ENCODE measurements around the gene ACACA.

ACACA gene

GRCh38 chr17:37259030-37259735 is 147.5 kb downstream of the ACACA start:
- Histone ChIP-seq H3K27me3 (replicated peaks in 2 of 5; ENCODE audit: control insufficient read depth in 4 of 5, insufficient read depth in 5 of 5, low read length in 4 of 5) (no peaks in the 10 kb centered on the region), H3K9me3 (ENCODE audit: control extremely low read depth in 1 of 5, control insufficient read depth in 4 of 5, insufficient read depth in 2 of 5, low read depth in 1 of 5, low read length in 4 of 5) (no peaks in the 10 kb centered on the region), H3K27ac (ENCODE audit: insufficient read depth in 1 of 2, low read depth in 1 of 2, low read length in 2 of 2, poor library complexity in 1 of 2, severe bottlenecking in 2 of 2) (no peak overlapping the region), H3K36me3 (ENCODE audit: control insufficient read depth in 4 of 4, insufficient read depth in 4 of 4, low read length in 3 of 4) (peaks cover 2 to 57% (median 10%) of the 10 kb centered on the region in 4 experiments), H3K4me3 (ENCODE audit: control insufficient read depth in 1 of 7, extremely low read depth in 1 of 7, insufficient read depth in 4 of 7, low read depth in 2 of 7, low read length in 6 of 7) (no peak overlapping the region), H3K4me1 (ENCODE audit: control extremely low read depth in 1 of 4, control insufficient read depth in 4 of 4, insufficient read depth in 4 of 4, low read length in 3 of 4) (peaks cover 0 to 15% (median 7%) of the 10 kb centered on the region in 4 experiments)
- ChIA-PET POLR2A (interaction anchor here (0.6 to 0.7 kb wide), 2 partner anchors 19 to 54 kb away, joined by 4 to 6 read pairs; no protein-coding TSS in a partner anchor), CTCF (interaction anchor here (1.4 kb wide), 1 partner anchor 114 kb away, joined by 4 read pairs; no protein-coding TSS in a partner anchor)
- no peak for DNase-seq
- no CpG with 5 or more reads among the region's 3 CpGs for WGBS (ENCODE audit: insufficient coverage)

GRCh38 chr17:37256627-37257026 is 150.0 kb downstream of the ACACA start:
- H3K9me3 ChIP-seq (ENCODE audit: control extremely low read depth in 1 of 5, control insufficient read depth in 4 of 5, insufficient read depth in 2 of 5, low read depth in 1 of 5, low read length in 4 of 5): no peaks in the 10 kb centered on the region
- H3K27me3 ChIP-seq (replicated peaks in 2 of 5; ENCODE audit: control insufficient read depth in 4 of 5, insufficient read depth in 5 of 5, low read length in 4 of 5): no peaks in the 10 kb centered on the region
- no peak for DNase-seq
- peaks cover 0 to 9% (median 7%) of the 10 kb centered on the region in 4 experiments for H3K4me1 ChIP-seq (ENCODE audit: control extremely low read depth in 1 of 4, control insufficient read depth in 4 of 4, insufficient read depth in 4 of 4, low read length in 3 of 4)
- H3K27ac ChIP-seq (ENCODE audit: insufficient read depth in 1 of 2, low read depth in 1 of 2, low read length in 2 of 2, poor library complexity in 1 of 2, severe bottlenecking in 2 of 2): no peak overlapping the region
- H3K4me3 ChIP-seq (ENCODE audit: control insufficient read depth in 1 of 7, extremely low read depth in 1 of 7, insufficient read depth in 4 of 7, low read depth in 2 of 7, low read length in 6 of 7): no peak overlapping the region
- ChIA-PET POLR2A (no interaction called here), CTCF (no interaction called here)
- no CpG with 5 or more reads among the region's 1 CpG for WGBS (ENCODE audit: insufficient coverage)
- H3K36me3 ChIP-seq (ENCODE audit: control insufficient read depth in 4 of 4, insufficient read depth in 4 of 4, low read length in 3 of 4): peaks cover 2 to 50% (median 12%) of the 10 kb centered on the region in 4 experiments

GRCh38 chr17:37255432-37255831 is 151.2 kb downstream of the ACACA start:
- Histone ChIP-seq H3K4me3 (ENCODE audit: control insufficient read depth in 1 of 7, extremely low read depth in 1 of 7, insufficient read depth in 4 of 7, low read depth in 2 of 7, low read length in 6 of 7) (no peak overlapping the region), H3K4me1 (ENCODE audit: control extremely low read depth in 1 of 4, control insufficient read depth in 4 of 4, insufficient read depth in 4 of 4, low read length in 3 of 4) (no peaks in the 10 kb centered on the region), H3K27me3 (replicated peaks in 2 of 5; ENCODE audit: control insufficient read depth in 4 of 5, insufficient read depth in 5 of 5, low read length in 4 of 5) (no peaks in the 10 kb centered on the region), H3K27ac (ENCODE audit: insufficient read depth in 1 of 2, low read depth in 1 of 2, low read length in 2 of 2, poor library complexity in 1 of 2, severe bottlenecking in 2 of 2) (no peak overlapping the region), H3K36me3 (ENCODE audit: control insufficient read depth in 4 of 4, insufficient read depth in 4 of 4, low read length in 3 of 4) (peaks cover 4 to 48% (median 16%) of the 10 kb centered on the region in 4 experiments), H3K9me3 (ENCODE audit: control extremely low read depth in 1 of 5, control insufficient read depth in 4 of 5, insufficient read depth in 2 of 5, low read depth in 1 of 5, low read length in 4 of 5) (no peaks in the 10 kb centered on the region)
- ChIA-PET POLR2A (no interaction called here), CTCF (interaction anchor here (1.3 to 1.5 kb wide), 2 partner anchors 9 to 29 kb away, joined by 3 to 6 read pairs; no protein-coding TSS in a partner anchor)
- no peak for DNase-seq
- WGBS (ENCODE audit: insufficient coverage): 100% methylated on average over 3 of the region's 5 CpGs

GRCh38 chr17:37247825-37248224 is 158.8 kb downstream of the ACACA start:
- no peak for DNase-seq
- POLR2A ChIA-PET: no interaction called here
- Histone ChIP-seq H3K27me3 (replicated peaks in 2 of 5; ENCODE audit: control insufficient read depth in 4 of 5, insufficient read depth in 5 of 5, low read length in 4 of 5) (no peaks in the 10 kb centered on the region), H3K27ac (ENCODE audit: insufficient read depth in 1 of 2, low read depth in 1 of 2, low read length in 2 of 2, poor library complexity in 1 of 2, severe bottlenecking in 2 of 2) (no peak overlapping the region), H3K4me1 (ENCODE audit: control extremely low read depth in 1 of 4, control insufficient read depth in 4 of 4, insufficient read depth in 4 of 4, low read length in 3 of 4) (no peaks in the 10 kb centered on the region), H3K36me3 (ENCODE audit: control insufficient read depth in 4 of 4, insufficient read depth in 4 of 4, low read length in 3 of 4) (peaks cover 27 to 87% (median 54%) of the 10 kb centered on the region in 4 experiments), H3K4me3 (ENCODE audit: control insufficient read depth in 1 of 7, extremely low read depth in 1 of 7, insufficient read depth in 4 of 7, low read depth in 2 of 7, low read length in 6 of 7) (no peak overlapping the region), H3K9me3 (ENCODE audit: control extremely low read depth in 1 of 5, control insufficient read depth in 4 of 5, insufficient read depth in 2 of 5, low read depth in 1 of 5, low read length in 4 of 5) (no peaks in the 10 kb centered on the region)
- CTCF ChIA-PET: interaction anchor here (1.4 kb wide), 1 partner anchor 622 kb away, joined by 3 read pairs; no protein-coding TSS in a partner anchor
- 88% methylated on average over 1 of the region's 4 CpGs for WGBS (ENCODE audit: insufficient coverage)

GRCh38 chr17:37246085-37246484 is 160.6 kb downstream of the ACACA start:
- CTCF ChIA-PET: no interaction called here
- no peaks in the 10 kb centered on the region for H3K27me3 ChIP-seq (replicated peaks in 2 of 5; ENCODE audit: control insufficient read depth in 4 of 5, insufficient read depth in 5 of 5, low read length in 4 of 5)
- no peak for DNase-seq
- no peak overlapping the region for H3K4me3 ChIP-seq (ENCODE audit: control insufficient read depth in 1 of 7, extremely low read depth in 1 of 7, insufficient read depth in 4 of 7, low read depth in 2 of 7, low read length in 6 of 7)
- H3K9me3 ChIP-seq (ENCODE audit: control extremely low read depth in 1 of 5, control insufficient read depth in 4 of 5, insufficient read depth in 2 of 5, low read depth in 1 of 5, low read length in 4 of 5): no peaks in the 10 kb centered on the region
- 100% methylated on average over 1 of the region's 2 CpGs for WGBS (ENCODE audit: insufficient coverage)
- no peaks in the 10 kb centered on the region for H3K4me1 ChIP-seq (ENCODE audit: control extremely low read depth in 1 of 4, control insufficient read depth in 4 of 4, insufficient read depth in 4 of 4, low read length in 3 of 4)
- POLR2A ChIA-PET: no interaction called here
- H3K27ac ChIP-seq (ENCODE audit: insufficient read depth in 1 of 2, low read depth in 1 of 2, low read length in 2 of 2, poor library complexity in 1 of 2, severe bottlenecking in 2 of 2): no peak overlapping the region
- H3K36me3 ChIP-seq (ENCODE audit: control insufficient read depth in 4 of 4, insufficient read depth in 4 of 4, low read length in 3 of 4): peaks cover 24 to 86% (median 57%) of the 10 kb centered on the region in 4 experiments

- CTCF ChIA-PET: interaction anchor here (0.6 to 2.6 kb wide), 19 partner anchors 7 to 639 kb away, joined by 3 to 13 read pairs (median 3); partner anchors contain the start of genes C17orf78 and MRM1
- WGBS (ENCODE audit: insufficient coverage): 98% methylated on average over 5 of the region's 5 CpGs
- Histone ChIP-seq H3K36me3 (ENCODE audit: control insufficient read depth in 4 of 4, insufficient read depth in 4 of 4, low read length in 3 of 4) (peaks cover 18 to 82% (median 35%) of the 10 kb centered on the region in 4 experiments), H3K9me3 (ENCODE audit: control extremely low read depth in 1 of 5, control insufficient read depth in 4 of 5, insufficient read depth in 2 of 5, low read depth in 1 of 5, low read length in 4 of 5) (no peaks in the 10 kb centered on the region), H3K4me3 (ENCODE audit: control insufficient read depth in 1 of 7, extremely low read depth in 1 of 7, insufficient read depth in 4 of 7, low read depth in 2 of 7, low read length in 6 of 7) (no peak overlapping the region), H3K4me1 (ENCODE audit: control extremely low read depth in 1 of 4, control insufficient read depth in 4 of 4, insufficient read depth in 4 of 4, low read length in 3 of 4) (no peaks in the 10 kb centered on the region), H3K27ac (ENCODE audit: insufficient read depth in 1 of 2, low read depth in 1 of 2, low read length in 2 of 2, poor library complexity in 1 of 2, severe bottlenecking in 2 of 2) (no peak overlapping the region), H3K27me3 (replicated peaks in 2 of 5; ENCODE audit: control insufficient read depth in 4 of 5, insufficient read depth in 5 of 5, low read length in 4 of 5) (no peaks in the 10 kb centered on the region)
- DNase-seq: no peak
- POLR2A ChIA-PET: interaction anchor here (0.7 kb wide), 1 partner anchor 660 kb away, joined by 4 read pairs; no protein-coding TSS in a partner anchor
Observed at GRCh38 chr17:37240381-37240780, 166.3 kb downstream of the ACACA start.
